Neural cell (in vitro differentiated cells): ENCODE results near the gene SLC35E4. TPM values are rescaled to one million over a fixed set of nuclear protein-coding genes. Genes with fewer than 3 reads are reported as not detected.
"Not testable (repeated sequence)": the region's sequence is repeated elsewhere in the genome, so short reads cannot be mapped to it uniquely, and the experiment has no call there.

Source experiments
- H2AFZ ChIP-seq: fragments of 200-600, 300-800 bp; sonication (generic), shearing (Covaris generic); 2 replicates; pipeline ENCODE4 v1.6.0; 2014; ENCODE audit warnings: low read depth, mild to moderate bottlenecking, antibody characterized with exemption, low read length, moderate library complexity
- H3F3A ChIP-seq: fragments of 200-600 bp; shearing (Covaris generic); 2 replicates; pipeline ENCODE4 v1.6.1; 2016; ENCODE audit warnings: mild to moderate bottlenecking, moderate library complexity, mixed read lengths, antibody characterized with exemption, low read length; ENCODE audit not compliant: insufficient read depth, poor library complexity, severe bottlenecking
- H3K27ac ChIP-seq: fragments of 200-600, 300-800 bp; sonication (generic), shearing (Covaris generic); 2 replicates; pipeline ENCODE4 v1.5.1; 2014; ENCODE audit warnings: mild to moderate bottlenecking, low read length, moderate library complexity
- H3K27me3 ChIP-seq: fragments of 300-800, 200-600 bp; sonication (generic), shearing (Covaris generic); 2 replicates; pipeline ENCODE4 v1.6.0; 2014; ENCODE audit warnings: mild to moderate bottlenecking, low read depth, low read length, moderate library complexity; ENCODE audit not compliant: insufficient read depth
- H3K36me3 ChIP-seq: fragments of 300-800, 200-600 bp; sonication (generic), shearing (Covaris generic); 2 replicates; pipeline ENCODE4 v1.5.1; 2014; ENCODE audit warnings: mild to moderate bottlenecking, antibody characterized with exemption, low read length, moderate library complexity; ENCODE audit not compliant: insufficient read depth
- H3K4me2 ChIP-seq: fragments of 300-800, 200-600 bp; sonication (generic), shearing (Covaris generic); 2 replicates; pipeline ENCODE4 v1.6.0; 2014; ENCODE audit warnings: mild to moderate bottlenecking, low read length
- H3K4me3 ChIP-seq: fragments of 300-800, 200-600 bp; sonication (generic), shearing (Covaris generic); 2 replicates; pipeline ENCODE4 v1.5.1; 2014; ENCODE audit warnings: mild to moderate bottlenecking, low read length, moderate library complexity
- H3K79me2 ChIP-seq: fragments of 200-600 bp; shearing (Covaris generic); replicated peaks from 2 replicates; pipeline ENCODE4 v1.6.0; 2014; ENCODE audit warnings: mild to moderate bottlenecking, low read length, moderate library complexity; ENCODE audit not compliant: insufficient read depth
- H3K9ac ChIP-seq: fragments of 300-800, 200-600 bp; sonication (generic), shearing (Covaris generic); 2 replicates; pipeline ENCODE4 v1.6.1; 2016; ENCODE audit warnings: mild to moderate bottlenecking, low read length, mixed read lengths
- H3K9me2 ChIP-seq: fragments of 200-600 bp; shearing (Covaris generic); 2 replicates; pipeline ENCODE4 v1.6.1; 2016; ENCODE audit warnings: mild to moderate bottlenecking, low read length, mixed read lengths; ENCODE audit not compliant: insufficient read depth
- H3K9me3 ChIP-seq: fragments of 200-600, 300-800 bp; sonication (generic), shearing (Covaris generic); 2 replicates; pipeline ENCODE4 v1.6.1; 2016; ENCODE audit warnings: mild to moderate bottlenecking, mixed run types, low read length, moderate library complexity, mixed read lengths
- H4K20me1 ChIP-seq: fragments of 200-600 bp; shearing (Covaris generic); 2 replicates; pipeline ENCODE4 v1.6.1; 2016; ENCODE audit warnings: mild to moderate bottlenecking, mixed run types; ENCODE audit not compliant: insufficient read depth
- CTCF ChIP-seq: fragments of 450-650 bp; IDR thresholded peaks from 2 replicates; pipeline ENCODE4 v1.5.1; 2014; ENCODE audit warnings: antibody characterized with exemption, mild to moderate bottlenecking, moderate library complexity; ENCODE audit not compliant: poor library complexity, severe bottlenecking
- EP300 ChIP-seq: fragments of 450-650 bp; conservative IDR thresholded peaks from 2 replicates; pipeline ENCODE4 v1.6.1; 2014; ENCODE audit warnings: antibody characterized with exemption, mild to moderate bottlenecking, moderate library complexity; ENCODE audit not compliant: poor library complexity, severe bottlenecking
- EZH2 ChIP-seq: fragments of 200-600, 300-800 bp; shearing (Covaris generic), sonication (generic); IDR thresholded peaks from 2 replicates; pipeline ENCODE4 v1.6.1; 2014; ENCODE audit warnings: antibody characterized with exemption, low read length, borderline replicate concordance, mild to moderate bottlenecking; ENCODE audit not compliant: insufficient read depth, poor library complexity, severe bottlenecking
- MXI1 ChIP-seq: fragments of 450-650 bp; conservative IDR thresholded peaks from 2 replicates; pipeline ENCODE4 v1.6.1; 2014; ENCODE audit warnings: antibody characterized with exemption, mild to moderate bottlenecking; ENCODE audit not compliant: poor library complexity, severe bottlenecking
- POLR2AphosphoS5 ChIP-seq: IDR thresholded peaks from 2 replicates; pipeline ENCODE4 v1.6.1; 2012
- RAD21 ChIP-seq: fragments of 450-650 bp; conservative IDR thresholded peaks from 2 replicates; pipeline ENCODE4 v1.6.1; 2014; ENCODE audit warnings: antibody characterized with exemption, mild to moderate bottlenecking, moderate library complexity
- SMC3 ChIP-seq: fragments of 450-650 bp; conservative IDR thresholded peaks from 2 replicates; pipeline ENCODE4 v1.6.1; 2014; ENCODE audit warnings: antibody characterized with exemption, mild to moderate bottlenecking, moderate library complexity; ENCODE audit not compliant: poor library complexity
- TAF1 ChIP-seq: IDR thresholded peaks from 2 replicates; pipeline ENCODE4 v1.6.1; 2012; ENCODE audit warnings: low read depth
- polyA plus RNA-seq: library from polyadenylated mRNA; depleted of rRNA; stranded (reverse); fragments of >200 nt; gene quantifications from 2 replicates; pipeline ENCODE4 v1.2.3, GENCODE V29; 2014
- TF ChIP-seq, protein P1 (sequence below): IDR thresholded peaks from 2 replicates; pipeline ENCODE4 v1.6.1; 2012; ENCODE audit warnings: borderline replicate concordance

Gene SLC35E4
- polyA plus RNA-seq, 1 donor from 2014 or later: 5.5 TPM

DNA sequence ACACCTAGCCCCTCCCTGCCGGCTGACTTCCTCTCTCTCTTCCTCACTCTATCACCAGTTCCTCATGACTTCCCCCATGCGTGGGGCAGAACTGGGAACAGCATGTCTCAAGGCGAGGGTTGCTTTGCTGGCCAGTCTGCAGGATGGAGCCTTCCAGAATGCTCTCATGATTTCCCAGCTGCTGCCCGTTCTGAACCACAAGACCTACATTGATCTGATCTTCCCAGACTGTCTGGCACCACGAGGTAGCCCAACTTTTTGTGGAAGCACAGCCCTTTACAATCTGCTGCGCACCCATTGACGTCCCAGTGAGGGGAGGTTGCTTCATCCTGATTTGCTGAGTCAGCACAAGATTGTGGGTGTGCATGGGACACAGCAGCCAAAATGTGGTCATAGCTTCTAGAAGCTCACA lies 20.0 kb upstream of the SLC35E4 start:
- H3K27ac ChIP-seq: no peak overlapping the region
- no peak for TF ChIP-seq EP300
- TF ChIP-seq TAF1: no peak
- TF ChIP-seq SMC3: no peak
- TF ChIP-seq EZH2: no peak
- no peak for TF ChIP-seq CTCF
- TF ChIP-seq, protein P1, sequence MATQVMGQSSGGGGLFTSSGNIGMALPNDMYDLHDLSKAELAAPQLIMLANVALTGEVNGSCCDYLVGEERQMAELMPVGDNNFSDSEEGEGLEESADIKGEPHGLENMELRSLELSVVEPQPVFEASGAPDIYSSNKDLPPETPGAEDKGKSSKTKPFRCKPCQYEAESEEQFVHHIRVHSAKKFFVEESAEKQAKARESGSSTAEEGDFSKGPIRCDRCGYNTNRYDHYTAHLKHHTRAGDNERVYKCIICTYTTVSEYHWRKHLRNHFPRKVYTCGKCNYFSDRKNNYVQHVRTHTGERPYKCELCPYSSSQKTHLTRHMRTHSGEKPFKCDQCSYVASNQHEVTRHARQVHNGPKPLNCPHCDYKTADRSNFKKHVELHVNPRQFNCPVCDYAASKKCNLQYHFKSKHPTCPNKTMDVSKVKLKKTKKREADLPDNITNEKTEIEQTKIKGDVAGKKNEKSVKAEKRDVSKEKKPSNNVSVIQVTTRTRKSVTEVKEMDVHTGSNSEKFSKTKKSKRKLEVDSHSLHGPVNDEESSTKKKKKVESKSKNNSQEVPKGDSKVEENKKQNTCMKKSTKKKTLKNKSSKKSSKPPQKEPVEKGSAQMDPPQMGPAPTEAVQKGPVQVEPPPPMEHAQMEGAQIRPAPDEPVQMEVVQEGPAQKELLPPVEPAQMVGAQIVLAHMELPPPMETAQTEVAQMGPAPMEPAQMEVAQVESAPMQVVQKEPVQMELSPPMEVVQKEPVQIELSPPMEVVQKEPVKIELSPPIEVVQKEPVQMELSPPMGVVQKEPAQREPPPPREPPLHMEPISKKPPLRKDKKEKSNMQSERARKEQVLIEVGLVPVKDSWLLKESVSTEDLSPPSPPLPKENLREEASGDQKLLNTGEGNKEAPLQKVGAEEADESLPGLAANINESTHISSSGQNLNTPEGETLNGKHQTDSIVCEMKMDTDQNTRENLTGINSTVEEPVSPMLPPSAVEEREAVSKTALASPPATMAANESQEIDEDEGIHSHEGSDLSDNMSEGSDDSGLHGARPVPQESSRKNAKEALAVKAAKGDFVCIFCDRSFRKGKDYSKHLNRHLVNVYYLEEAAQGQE: no peak
- TF ChIP-seq RAD21: no peak
- no peak for TF ChIP-seq MXI1
- no peak for TF ChIP-seq POLR2AphosphoS5
- H3K27me3 ChIP-seq: no peaks in the 10 kb centered on the region
- H3F3A ChIP-seq: no peaks in the 10 kb centered on the region
- no peaks in the 10 kb centered on the region for H3K9me2 ChIP-seq
- no peak overlapping the region for H3K4me2 ChIP-seq
- no peaks in the 10 kb centered on the region for H3K79me2 ChIP-seq
- no peaks in the 10 kb centered on the region for H4K20me1 ChIP-seq
- no peaks in the 10 kb centered on the region for H3K36me3 ChIP-seq
- H2AFZ ChIP-seq: no peak overlapping the region
- no peak overlapping the region for H3K4me3 ChIP-seq
- H3K9ac ChIP-seq: no peak overlapping the region
- H3K9me3 ChIP-seq: no peaks in the 10 kb centered on the region

DNA sequence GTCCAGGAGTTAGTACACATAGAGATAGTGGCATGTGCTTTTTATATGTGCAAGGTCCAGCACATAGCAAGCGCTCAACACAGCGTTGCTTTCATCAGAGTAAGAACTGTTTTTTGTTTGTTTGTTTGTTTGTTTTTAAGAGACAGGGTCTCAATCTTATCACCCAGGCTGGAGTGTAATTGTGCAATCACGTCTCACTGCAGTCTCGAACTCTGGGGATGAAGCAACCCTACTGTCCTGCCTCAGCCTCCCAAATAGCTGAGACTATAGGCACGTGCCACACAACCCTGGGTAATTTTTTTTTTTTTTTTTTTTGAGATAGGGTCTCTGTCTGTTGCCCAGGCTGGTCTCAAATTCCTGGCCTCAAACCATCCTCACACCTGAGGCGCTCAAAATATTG lies 17.8 kb upstream of the SLC35E4 start:
- Histone ChIP-seq H2AFZ (no peak overlapping the region), H3K36me3 (no peaks in the 10 kb centered on the region), H3K27ac (no peak overlapping the region), H3F3A (no peaks in the 10 kb centered on the region), H3K27me3 (no peaks in the 10 kb centered on the region), H3K9me2 (no peaks in the 10 kb centered on the region), H3K4me3 (no peak overlapping the region), H3K9ac (no peak overlapping the region), H3K79me2 (no peaks in the 10 kb centered on the region), H4K20me1 (no peaks in the 10 kb centered on the region), H3K4me2 (no peak overlapping the region), H3K9me3 (no peaks in the 10 kb centered on the region)
- TF ChIP-seq EZH2 (no peak), MXI1 (no peak), CTCF (no peak), POLR2AphosphoS5 (no peak), EP300 (no peak), SMC3 (no peak), RAD21 (no peak), TAF1 (no peak)
- TF ChIP-seq, protein P1: no peak

DNA sequence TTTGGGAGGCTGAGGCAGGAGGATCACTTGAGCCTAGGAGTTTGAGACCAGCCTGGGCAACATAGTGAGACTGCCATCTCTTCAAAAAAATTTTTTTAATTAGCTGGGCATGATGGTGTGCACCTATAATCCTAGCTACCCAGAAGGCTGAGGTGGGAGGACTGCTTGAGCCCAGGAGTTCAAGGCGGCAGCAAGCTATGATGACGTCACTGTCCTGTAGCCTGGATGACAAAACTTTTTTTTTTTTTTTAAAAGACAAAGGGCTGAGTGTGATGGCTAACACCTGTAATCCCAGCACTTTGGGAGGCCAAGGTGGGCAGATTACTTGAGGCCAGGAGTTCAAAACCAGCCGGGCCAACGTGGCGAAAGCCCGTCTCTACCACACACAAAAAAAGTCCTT lies 15.7 kb upstream of the SLC35E4 start:
- H3K27me3 ChIP-seq, H3K4me3 ChIP-seq, H3K4me2 ChIP-seq, H2AFZ ChIP-seq, H3K27ac ChIP-seq, H3K9me2 ChIP-seq, H3K36me3 ChIP-seq, H4K20me1 ChIP-seq, H3F3A ChIP-seq, H3K9ac ChIP-seq, H3K9me3 ChIP-seq, H3K79me2 ChIP-seq: not testable (repeated sequence)
